DND-41 (cell line): ENCODE results near the gene FLVCR2.

Source experiments
- ATAC-seq: fragments of 200-7000 bp; cut with Tn5 transposase; 3 replicates; pipeline ENCODE4 v1.9.1; 2021; ENCODE audit warnings: low read depth; ENCODE audit not compliant: insufficient read depth
- DNase-seq: peaks from one replicate; pipeline ENCODE4 v3.0.0-alpha.2; 2020
- H2AFZ ChIP-seq: 2 replicates; pipeline ENCODE4 v1.6.0; 2012; ENCODE audit warnings: low read depth, low read length
- H3K27ac ChIP-seq: 2 replicates; pipeline ENCODE4 v1.5.1; 2012; ENCODE audit warnings: low read length, inconsistent platforms
- H3K27me3 ChIP-seq: fragments of 200-600 bp; sonication (generic); 2 replicates; pipeline ENCODE4 v1.6.0; 2012; ENCODE audit warnings: low read length, mild to moderate bottlenecking, inconsistent platforms; ENCODE audit not compliant: insufficient read depth, poor library complexity
- H3K36me3 ChIP-seq: 2 replicates; pipeline ENCODE4 v1.5.1; 2012; ENCODE audit warnings: low read length, inconsistent platforms; ENCODE audit not compliant: insufficient read depth
- H3K4me1 ChIP-seq: 2 replicates; pipeline ENCODE4 v1.5.1; 2012; ENCODE audit warnings: mild to moderate bottlenecking, low read length; ENCODE audit not compliant: insufficient read depth
- H3K4me2 ChIP-seq: 2 replicates; pipeline ENCODE4 v1.6.0; 2012; ENCODE audit warnings: mild to moderate bottlenecking, moderate library complexity, low read length, inconsistent platforms; ENCODE audit not compliant: insufficient read depth
- H3K4me3 ChIP-seq, 2 experiments: fragments of 200-600 bp in 1 of 2; shearing (Covaris generic) in 1 of 2; 2 replicates each; pipeline ENCODE4 v1.5.1; 2012 to 2016; ENCODE audit warnings: inconsistent platforms in 2 of 2, low read length in 2 of 2, mild to moderate bottlenecking in 2 of 2, low read depth in 1 of 2, moderate library complexity in 1 of 2
- H3K79me2 ChIP-seq: 2 replicates; pipeline ENCODE4 v1.6.0; 2012; ENCODE audit warnings: low read length, inconsistent platforms; ENCODE audit not compliant: insufficient read depth
- H3K9ac ChIP-seq: 2 replicates; pipeline ENCODE4 v1.6.0; 2012; ENCODE audit warnings: low read depth, mild to moderate bottlenecking, inconsistent platforms, low read length, moderate library complexity
- H3K9me3 ChIP-seq: 2 replicates; pipeline ENCODE4 v1.5.1; 2012; ENCODE audit warnings: low read length, moderate library complexity, mild to moderate bottlenecking, inconsistent platforms; ENCODE audit not compliant: insufficient read depth, severe bottlenecking
- H4K20me1 ChIP-seq: 2 replicates; pipeline ENCODE4 v1.6.0; 2012; ENCODE audit warnings: low read length; ENCODE audit not compliant: insufficient read depth
- EZH2 ChIP-seq: IDR thresholded peaks from 3 replicates; pipeline ENCODE4 v1.6.1; 2012; ENCODE audit warnings: borderline replicate concordance, low read depth, mild to moderate bottlenecking, moderate library complexity, low read length, inconsistent platforms; ENCODE audit not compliant: severe bottlenecking
- TF ChIP-seq, protein P1 (sequence below): IDR thresholded peaks from 2 replicates; pipeline ENCODE4 v1.5.1; 2012; ENCODE audit warnings: borderline replicate concordance, low read length, moderate library complexity, mild to moderate bottlenecking; ENCODE audit not compliant: poor library complexity, severe bottlenecking; ENCODE audit errors: extremely low read depth

FLVCR2 gene

DNA sequence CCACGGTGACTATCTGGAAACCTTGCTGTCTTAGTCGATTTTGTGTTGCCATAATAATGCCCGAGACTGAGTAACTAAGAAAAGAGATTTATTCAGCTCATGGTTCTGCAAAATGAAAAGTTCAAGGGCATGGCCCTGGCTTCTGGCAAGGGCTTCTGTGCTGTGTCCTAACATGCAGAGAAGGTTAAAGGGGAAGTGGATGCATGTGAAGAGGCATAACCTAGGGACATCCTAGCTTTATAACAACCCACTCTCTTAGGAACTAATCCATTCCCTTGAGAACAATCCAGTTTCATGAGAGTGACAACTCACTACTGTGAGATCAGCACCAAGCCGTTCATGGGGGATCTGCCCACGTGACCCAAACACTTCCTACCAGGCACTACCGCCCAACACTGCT lies 11.5 kb downstream of the FLVCR2 start:
- Histone ChIP-seq H3K9ac (no peak overlapping the region), H3K4me1 (no peaks in the 10 kb centered on the region), H4K20me1 (no peaks in the 10 kb centered on the region), H3K9me3 (peaks cover 3% of the 10 kb centered on the region), H3K79me2 (no peaks in the 10 kb centered on the region), H3K27ac (no peak overlapping the region), H3K36me3 (no peaks in the 10 kb centered on the region), H2AFZ (no peak overlapping the region), H3K27me3 (peaks cover 17% of the 10 kb centered on the region), H3K4me2 (no peak overlapping the region), H3K4me3 (no peak overlapping the region)
- no peak for DNase-seq
- no peak for TF ChIP-seq EZH2
- TF ChIP-seq, protein P1, sequence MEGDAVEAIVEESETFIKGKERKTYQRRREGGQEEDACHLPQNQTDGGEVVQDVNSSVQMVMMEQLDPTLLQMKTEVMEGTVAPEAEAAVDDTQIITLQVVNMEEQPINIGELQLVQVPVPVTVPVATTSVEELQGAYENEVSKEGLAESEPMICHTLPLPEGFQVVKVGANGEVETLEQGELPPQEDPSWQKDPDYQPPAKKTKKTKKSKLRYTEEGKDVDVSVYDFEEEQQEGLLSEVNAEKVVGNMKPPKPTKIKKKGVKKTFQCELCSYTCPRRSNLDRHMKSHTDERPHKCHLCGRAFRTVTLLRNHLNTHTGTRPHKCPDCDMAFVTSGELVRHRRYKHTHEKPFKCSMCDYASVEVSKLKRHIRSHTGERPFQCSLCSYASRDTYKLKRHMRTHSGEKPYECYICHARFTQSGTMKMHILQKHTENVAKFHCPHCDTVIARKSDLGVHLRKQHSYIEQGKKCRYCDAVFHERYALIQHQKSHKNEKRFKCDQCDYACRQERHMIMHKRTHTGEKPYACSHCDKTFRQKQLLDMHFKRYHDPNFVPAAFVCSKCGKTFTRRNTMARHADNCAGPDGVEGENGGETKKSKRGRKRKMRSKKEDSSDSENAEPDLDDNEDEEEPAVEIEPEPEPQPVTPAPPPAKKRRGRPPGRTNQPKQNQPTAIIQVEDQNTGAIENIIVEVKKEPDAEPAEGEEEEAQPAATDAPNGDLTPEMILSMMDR = no peak
- no peak for ATAC-seq

DNA sequence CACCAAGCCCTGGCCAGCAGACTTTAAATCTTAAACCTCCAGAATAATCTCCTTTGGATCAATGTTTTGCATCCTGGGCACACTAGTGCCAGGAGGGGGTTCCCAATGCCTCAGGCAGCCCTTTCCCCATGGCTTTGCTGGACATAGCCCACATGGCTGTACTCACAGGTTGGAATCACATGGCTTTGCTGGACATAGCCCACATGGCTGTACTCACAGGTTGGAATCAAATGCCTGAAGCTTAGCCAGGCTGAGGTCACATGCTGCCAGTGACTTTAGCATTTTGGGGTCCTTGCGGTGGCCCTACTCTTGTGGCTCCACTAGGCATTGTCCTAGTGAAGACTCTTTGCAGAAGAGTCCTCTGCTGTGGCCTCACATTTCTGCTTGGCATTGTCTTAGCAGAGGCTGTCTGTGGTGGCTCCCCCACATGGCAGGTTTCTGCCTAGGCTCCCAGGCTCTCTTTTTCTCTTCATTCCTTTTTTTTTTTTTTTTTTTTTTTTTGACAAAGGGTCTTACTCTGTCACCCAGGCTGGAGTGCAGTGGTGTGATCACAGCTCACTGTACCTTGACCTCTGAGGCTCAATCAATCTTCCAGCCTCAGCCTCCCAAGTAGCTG lies 13.0 kb downstream of the FLVCR2 start:
- peaks cover 17% of the 10 kb centered on the region for H3K27me3 ChIP-seq
- H3K27ac ChIP-seq = no peak overlapping the region
- no peaks in the 10 kb centered on the region for H3K79me2 ChIP-seq
- no peaks in the 10 kb centered on the region for H3K36me3 ChIP-seq
- no peak overlapping the region for H3K4me2 ChIP-seq
- H3K4me1 ChIP-seq = no peaks in the 10 kb centered on the region
- DNase-seq = no peak
- peaks cover 3% of the 10 kb centered on the region for H3K9me3 ChIP-seq
- no peak overlapping the region for H3K9ac ChIP-seq
- TF ChIP-seq, protein P1 = no peak
- no peak for TF ChIP-seq EZH2
- no peak overlapping the region for H3K4me3 ChIP-seq
- no peak for ATAC-seq
- H2AFZ ChIP-seq = no peak overlapping the region
- H4K20me1 ChIP-seq = no peaks in the 10 kb centered on the region

DNA sequence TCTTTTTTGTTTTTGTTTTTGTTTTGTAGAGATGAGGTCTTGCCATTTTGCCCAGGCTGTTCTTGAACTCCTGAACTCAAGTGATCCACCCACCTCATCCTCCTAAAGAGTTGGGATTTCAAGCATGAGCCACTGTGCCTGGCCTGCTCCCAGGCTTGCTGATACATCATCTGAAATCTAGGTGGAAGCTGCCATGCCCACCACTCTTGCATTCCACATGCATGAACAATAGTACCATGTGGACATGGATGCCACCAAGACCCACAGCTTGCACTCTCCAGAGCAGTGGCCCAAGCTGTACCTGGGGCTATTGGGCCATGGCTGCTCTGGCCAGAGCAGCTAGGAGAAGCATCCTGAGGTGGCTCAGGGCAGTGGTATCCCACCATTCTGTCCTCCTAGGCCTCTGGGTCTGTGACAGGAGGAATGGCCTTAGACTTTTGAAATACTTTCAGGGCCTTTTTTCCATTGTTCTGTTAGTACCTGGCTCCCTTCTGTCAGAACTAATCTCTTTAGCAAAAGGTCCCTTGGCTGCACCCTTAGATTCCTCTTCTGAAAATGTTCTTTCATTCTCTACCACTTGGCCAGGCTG lies 13.7 kb downstream of the FLVCR2 start:
- Histone ChIP-seq H3K36me3 (no peaks in the 10 kb centered on the region), H3K27me3 (peaks cover 11% of the 10 kb centered on the region), H3K4me3 (no peak overlapping the region), H3K79me2 (no peaks in the 10 kb centered on the region), H4K20me1 (no peaks in the 10 kb centered on the region), H2AFZ (no peak overlapping the region), H3K27ac (no peak overlapping the region), H3K4me1 (no peaks in the 10 kb centered on the region), H3K9ac (no peak overlapping the region), H3K9me3 (peaks cover 3% of the 10 kb centered on the region), H3K4me2 (no peak overlapping the region)
- no peak for ATAC-seq
- DNase-seq = no peak
- TF ChIP-seq, protein P1 = no peak
- no peak for TF ChIP-seq EZH2
